NCI-H2107 treated with DMSO at 0.1 percent for 48 hours (cell line): ENCODE results near the gene PEPD.

Experiments
- DNase-seq: peaks from one replicate; lab custom pipeline; 2025; ENCODE audit not compliant: unreplicated experiment; lab: John Stamatoyannopoulos, UW

PEPD gene

DNA sequence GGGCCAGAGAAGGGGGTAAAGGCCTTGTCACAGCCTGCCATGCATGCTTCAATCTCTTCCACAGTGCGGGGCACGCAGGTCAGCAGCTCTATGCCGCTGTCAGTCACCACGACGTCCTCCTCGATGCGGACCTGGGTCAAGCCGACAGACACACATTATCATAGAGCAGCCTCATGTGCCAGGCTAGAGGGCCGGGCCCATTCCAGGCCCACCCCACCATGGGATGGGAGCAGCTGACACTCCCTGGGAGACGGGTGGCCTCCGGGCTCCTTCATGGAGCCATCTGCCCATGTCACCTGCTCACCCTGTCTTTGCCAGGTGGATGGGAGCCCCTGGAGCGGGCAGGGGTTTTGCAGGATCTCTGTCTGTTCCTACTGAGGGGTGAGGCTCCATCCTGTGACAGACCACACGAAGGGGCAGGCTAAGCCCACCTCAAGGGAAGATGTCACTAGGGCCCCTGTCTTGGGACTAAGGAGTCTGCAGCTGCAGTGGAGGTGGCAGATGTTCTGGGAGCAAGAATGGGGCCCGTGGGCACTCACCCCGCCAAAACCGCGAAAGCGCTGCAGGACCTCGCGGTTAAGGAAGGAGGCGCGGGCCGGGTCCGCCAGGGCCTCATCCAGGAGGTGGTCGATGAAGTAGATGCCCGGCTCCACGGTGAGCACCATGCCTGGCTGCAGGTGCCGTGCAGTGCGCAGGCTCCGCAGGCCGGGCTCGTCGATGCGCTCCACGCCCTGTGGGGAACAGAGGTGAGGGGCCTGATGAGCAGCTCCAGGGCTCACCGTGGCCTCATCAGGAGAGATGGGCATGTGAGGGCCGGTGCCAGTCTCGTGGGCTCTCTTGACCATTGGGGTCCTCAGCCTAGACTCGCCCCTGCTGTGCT, 134.0 kb downstream of the PEPD start:
- DNase-seq, result no peak

DNA sequence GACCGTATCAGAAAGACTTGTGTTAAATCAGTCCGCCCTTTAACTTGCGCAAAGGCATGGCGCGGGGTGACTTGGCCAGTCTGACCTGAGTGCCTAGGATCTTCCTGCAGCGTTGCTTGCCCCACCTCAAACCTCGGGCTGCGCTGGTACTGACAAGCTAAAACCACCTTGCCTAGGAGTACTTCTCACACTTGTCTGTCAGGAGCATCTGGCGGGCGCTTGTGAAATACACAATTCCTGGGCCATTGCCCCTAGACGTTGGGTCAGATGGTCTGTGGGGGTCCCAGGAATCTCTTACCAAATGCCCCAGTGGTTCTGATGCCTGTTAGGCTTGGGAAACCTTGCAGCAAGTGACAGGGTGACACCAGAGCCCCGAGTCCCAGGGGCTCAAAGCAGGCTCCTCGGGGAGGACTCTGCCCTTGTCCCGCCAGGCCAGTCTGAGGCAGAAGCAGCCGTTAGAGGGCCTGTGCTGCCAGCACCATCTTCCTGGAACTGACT, 135.2 kb downstream of the PEPD start:
- no peak for DNase-seq

DNA sequence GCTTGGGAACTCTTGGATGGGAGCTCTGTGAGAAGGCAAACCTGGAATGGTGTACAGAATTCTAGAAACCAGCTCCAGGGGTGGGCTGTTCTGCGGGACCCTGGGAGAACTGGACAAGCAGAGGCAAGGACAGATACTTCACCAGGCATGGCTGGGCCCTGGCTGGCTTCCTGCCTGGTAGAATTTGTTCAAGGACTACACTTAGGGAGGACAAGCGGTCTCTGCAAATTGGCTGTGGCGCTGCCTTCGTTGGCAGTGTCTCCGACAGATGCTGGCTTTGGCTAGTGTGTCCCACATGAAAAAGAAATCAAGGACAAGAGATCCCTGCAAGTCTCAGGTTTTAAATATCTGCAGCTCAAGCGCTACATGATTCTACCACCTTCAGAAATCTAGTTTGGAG, 135.6 kb downstream of the PEPD start:
- no peak for DNase-seq

DNA sequence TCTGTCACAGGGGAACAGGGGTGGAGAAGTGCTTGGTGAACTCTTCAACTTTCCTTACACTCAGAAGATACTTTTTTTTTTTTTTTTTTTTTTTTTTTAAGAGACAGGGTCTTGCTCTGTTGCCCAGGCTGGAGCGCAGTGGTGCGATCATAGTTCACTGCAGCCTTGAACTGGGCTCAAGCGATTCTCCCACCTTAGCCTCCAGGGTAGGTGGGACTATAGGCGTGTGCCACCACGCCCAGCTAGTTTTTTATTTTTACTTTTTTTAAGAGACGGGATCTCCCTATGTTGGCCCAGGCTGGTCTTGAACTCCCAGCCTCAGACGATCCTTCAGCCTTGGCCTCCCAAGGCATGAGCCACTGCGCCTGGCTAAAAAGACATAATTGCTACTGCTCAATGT, 136.6 kb downstream of the PEPD start:
- no peak for DNase-seq

DNA sequence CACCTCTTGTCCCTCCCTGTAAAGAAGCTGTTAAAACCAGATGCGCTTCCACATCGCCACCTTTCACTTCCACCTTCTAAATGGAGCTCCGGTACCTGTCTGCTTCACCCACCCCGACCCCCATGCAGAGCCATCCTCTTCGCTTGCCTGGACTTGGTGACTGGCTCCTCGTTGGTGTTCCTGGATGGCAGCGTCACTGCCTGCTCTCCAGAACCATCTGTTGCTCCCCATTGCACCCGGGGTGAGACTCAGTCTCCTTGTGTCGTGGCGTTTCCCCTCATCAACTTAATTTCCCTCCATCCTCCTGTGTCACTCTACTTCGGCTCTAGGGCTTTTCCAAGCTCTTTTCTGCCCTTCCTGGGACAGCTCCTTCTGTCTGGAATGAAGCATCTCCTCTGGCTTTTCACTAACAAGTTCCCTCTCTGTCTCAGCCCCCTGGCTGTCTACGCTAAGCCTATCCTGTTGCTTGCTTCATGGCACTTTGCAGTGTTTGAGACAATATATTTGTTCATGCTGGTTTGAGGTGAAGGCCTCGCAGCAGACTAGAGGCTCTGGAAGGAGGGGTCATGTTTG, 137.8 kb downstream of the PEPD start:
- DNase-seq, result no peak

DNA sequence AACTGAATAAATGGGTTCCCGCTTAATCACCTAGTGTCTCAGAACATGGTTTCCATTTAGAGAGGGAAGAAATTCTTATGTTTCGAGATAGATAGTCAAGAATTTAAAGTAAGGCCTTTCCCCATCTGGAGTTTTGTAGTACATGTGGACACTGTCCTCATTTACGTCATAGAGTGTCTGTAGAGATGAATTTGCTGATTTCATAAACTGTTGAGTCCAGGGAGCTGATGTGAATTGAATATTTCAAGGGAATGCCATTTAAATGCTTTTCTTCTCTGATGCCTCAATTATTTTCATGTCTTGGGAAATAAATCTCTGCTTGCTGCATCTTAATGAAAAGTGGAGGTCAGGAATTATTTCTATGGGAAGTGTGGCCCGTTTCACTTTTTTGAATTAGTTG, 138.6 kb downstream of the PEPD start:
- no peak for DNase-seq

DNA sequence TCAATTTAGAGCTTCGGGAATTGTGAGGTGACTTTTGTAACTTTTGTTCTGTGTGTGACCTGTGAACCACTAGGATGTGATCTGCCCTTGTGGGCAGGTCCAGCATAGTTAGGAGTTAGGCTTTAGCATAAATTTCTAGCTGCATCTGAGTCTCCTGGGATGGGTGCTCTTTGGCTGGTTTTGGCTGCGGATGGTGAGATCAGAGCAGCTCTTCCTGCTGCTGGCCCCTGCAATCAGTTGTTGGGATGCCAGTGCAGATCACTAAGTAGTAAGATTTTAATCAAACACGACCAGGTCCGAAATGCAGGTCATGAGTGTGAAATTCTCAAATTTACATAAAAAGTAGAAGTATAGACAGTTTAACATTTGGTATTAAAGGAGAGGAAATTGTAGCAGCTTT, 139.6 kb downstream of the PEPD start:
- no peak for DNase-seq

DNA sequence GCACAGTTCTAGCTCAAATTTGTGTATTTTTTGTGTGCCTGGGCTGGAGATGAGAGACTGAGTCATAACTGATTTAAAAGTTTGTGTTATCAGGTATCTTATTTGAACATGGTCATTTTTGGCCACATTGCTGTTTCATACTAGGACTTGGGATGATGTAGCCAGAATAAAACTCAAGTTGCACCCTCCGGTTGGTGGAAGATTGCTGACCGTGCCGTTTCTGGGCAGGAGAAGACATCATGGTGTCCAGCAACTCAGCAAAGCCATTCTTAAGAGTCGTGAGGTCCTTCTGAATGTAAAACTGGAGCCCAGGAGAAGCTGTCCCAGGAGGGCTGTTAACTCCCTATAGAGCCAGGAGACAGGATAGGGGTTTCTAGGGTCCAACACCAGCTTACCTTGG, 140.5 kb downstream of the PEPD start:
- no peak for DNase-seq

DNA sequence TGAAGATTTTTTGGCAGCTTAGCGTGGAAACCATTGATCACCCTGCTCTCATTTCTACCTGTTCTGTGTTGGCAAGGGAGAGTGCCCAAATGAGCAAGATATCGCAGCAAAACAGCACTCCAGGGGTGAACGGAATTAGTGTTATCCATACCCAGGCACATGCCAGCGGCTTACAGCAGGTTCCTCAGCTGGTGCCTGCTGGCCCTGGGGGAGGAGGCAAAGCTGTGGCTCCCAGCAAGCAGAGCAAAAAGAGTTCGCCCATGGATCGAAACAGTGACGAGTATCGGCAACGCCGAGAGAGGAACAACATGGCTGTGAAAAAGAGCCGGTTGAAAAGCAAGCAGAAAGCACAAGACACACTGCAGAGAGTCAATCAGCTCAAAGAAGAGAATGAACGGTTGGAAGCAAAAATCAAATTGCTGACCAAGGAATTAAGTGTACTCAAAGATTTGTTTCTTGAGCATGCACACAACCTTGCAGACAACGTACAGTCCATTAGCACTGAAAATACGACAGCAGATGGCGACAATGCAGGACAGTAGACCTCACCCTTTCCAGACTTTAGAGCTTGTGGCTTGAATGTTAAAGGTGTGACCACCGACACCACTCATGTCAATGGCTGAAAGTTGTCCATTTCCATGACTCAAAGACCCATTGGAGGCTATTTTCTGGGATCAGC, 142.3 kb downstream of the PEPD start:
- no peak for DNase-seq

DNA sequence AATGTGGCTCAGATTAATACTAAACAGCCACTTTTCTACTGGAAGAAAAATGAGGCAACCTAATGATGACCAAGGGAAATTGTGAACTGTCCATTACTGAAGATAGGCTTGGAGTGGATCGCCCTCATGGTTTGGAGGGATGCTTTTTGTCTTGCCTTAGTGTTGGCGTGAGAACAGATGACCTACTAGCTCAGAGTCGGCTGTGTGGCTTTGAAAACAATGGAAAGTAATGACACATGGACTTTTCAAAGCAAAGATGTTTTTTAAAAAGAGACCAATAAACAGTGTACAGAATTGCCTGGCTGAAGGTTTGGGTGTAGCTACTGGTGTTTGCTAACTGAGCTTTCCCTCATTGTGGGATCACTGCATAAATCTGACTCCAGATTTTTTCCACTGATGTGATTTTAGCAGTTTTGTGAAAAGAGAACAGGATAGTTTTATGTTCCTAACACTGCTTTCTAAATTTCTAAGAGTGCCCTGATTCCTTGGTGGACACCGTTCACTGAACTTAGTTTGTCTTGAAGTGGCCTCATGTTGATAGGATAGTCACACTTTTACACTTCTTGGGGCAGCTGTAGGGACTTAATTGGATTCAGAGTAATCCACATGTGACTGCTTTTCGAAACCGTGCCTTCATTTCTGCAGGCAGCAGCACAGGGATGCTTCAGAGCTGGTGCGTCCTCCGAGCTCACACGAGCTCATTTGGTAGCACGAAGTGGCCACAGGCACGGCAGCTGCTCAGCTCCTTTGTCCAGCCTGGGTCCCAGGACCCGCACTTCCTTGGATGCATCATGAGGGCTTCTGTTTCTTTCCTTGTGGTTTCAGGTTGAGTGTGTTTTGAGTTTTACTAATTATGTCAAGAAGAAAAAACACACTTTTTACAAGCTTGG, 143.8 kb downstream of the PEPD start:
- DNase-seq, result no peak

DNA sequence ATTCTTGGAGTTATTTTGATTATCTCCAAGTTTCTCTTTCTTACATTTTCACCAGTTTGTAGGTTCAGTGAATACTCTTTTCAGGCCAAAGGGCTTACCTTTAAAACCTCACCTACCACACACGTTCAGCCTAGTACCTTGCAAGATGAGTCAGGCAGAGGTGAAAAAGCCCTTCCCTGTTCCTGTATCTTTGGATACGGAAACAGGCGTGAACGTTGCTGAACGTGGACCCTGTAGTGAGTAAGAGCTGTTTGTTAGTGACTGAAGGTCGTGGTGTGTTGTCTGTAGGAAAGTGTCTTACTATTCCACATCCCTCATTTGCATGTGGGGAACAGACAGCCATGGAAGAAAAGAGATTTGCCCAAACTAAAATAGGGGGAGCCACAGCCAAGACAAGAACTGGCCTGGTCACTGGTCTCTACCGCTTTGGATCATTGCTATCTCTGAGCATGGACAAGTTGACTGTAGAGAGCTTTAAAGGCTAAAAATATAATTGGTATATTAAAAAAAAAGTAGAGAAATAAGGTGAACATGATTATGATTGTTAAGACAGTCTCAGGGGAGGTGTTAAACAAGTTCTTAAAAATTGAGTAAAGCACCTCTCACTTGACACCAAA, 144.5 kb downstream of the PEPD start:
- DNase-seq, result no peak

DNA sequence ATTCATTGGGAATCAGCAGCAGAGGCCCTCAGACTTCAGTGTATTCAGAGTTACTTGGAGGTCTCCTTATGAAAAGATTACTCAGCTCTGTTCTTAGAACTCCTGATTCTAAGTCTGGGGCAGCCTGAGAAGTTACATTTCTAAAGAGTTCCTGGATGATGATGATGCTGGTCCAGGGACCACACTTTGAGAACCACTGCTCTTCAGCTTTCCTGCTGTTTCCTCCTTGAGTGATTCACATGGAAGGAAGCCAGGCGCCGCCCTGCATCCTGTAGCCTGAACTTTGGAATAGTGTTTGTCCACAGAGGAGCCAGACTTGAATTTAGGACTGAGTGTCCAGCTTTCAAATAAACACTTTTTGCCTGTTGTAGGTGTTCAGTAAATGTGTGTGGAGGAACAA, 145.2 kb downstream of the PEPD start:
- DNase-seq, result no peak

DNA sequence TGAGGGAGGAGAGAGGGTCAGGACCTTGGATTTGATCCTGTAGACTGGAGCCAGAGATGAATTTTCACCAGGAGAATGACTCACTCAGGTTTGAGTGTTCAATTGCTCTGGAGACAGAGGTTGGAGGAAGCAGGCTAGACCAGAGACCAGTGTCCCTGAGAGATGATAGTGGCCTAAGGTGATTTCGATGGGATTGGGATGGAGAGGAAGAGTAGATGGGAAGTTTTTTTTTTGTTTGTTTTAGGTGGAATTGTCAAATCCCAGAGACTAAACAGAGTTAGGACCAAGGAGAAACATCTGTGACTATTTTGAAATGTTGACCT, 145.8 kb downstream of the PEPD start:
- DNase-seq, result no peak

DNA sequence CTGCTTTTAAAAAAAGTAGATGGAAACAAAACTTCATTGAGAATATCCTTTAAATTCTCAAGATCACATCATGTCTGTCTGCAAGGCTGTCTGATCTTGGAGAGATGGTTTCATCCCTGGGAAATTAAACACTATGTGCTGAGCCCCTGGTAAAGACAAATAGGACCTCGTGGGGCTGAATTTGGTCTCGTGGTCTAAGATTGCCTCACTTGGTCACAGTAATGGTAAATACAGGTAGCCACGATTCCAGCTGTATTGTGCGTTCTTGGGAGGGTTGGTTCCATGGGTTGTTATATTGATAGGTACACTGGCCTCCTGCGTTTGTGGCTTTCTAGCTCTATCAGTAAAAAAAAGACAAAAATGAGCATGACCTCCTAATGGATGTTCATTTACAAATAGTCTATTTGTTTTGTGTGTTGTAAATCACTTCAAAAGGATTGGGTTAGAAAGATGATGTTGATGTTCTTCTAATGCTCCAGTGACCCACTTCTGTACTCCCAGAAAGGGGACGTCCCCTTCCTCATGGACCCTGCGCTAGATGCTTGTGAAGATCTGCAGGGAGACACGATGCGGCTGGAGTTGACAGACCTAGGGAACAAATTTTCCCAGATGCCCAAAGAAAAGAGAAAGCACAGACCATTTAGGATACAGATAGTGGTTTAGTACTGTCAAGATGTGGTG, 146.3 kb downstream of the PEPD start:
- no peak for DNase-seq

DNA sequence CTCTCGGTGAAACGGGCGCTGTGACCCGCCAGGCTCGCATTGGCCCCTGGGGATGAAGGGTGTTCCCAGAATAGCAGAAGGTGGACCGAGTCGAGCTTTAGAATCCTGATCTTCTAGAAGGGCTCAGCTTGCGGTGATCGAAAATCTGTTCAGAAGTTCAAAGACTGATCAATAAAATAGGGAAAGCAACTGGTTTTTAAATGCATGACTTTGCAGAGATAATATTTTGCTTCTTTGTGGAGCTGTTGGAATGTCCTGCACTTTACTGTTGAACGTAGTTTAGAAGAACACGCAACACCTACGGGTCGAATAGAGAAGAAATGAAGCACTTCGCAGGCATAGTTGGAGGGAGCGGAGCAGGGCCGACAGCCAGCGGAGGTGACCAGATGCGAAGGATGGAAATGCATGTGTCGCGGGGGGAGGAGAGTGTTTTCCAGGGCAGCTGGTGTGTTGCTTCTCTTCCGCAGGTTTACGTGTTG, 147.3 kb downstream of the PEPD start:
- peak; percentile 7 for DNase-seq

DNA sequence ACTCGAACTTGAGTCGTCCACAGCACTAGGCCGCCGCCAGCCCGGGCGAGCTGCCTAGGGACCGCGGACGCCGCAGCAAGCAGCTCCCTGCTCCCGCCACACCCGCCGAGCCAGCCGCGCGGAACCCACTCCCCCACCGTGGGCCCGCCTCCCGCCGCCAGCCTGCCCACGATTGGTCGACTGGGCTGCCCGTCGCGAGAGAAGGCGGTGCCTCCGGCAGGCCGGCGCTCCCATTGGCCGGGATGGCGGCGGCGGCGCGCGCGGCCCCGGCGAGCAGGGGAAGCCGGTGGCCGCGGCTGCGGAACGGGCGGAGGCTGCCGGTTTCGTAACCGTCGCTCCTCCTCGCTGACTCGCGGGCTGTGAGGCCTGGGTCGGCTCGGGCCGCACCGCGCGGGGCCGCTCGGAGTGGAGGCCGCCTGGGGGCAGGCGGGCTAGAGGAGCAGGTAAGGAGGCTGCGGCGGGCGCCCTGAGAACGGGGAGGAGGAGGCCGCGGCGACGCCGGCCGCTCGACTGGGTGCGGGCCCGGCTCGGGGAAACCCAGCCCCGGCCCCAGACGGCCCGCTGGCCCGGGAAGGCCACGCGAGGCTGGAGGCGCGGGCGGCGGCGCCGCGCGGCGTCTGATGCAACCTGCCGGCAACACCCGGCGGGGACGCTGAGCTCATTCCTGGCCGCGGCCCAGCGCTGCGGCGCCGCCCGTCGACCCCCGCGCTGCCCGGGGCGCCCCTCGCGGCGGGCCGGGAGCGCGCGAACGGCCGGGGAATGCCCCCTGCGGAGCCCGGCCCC, 147.9 kb downstream of the PEPD start, which contains the start of gene CEBPG:
Gene CEBPG, plus strand, starts transcription at position 257 of the 783 bp plus-strand sequence. CDS start 5,531 bp downstream, outside the sequence.
- DNase-seq, result peak; percentile 54

DNA sequence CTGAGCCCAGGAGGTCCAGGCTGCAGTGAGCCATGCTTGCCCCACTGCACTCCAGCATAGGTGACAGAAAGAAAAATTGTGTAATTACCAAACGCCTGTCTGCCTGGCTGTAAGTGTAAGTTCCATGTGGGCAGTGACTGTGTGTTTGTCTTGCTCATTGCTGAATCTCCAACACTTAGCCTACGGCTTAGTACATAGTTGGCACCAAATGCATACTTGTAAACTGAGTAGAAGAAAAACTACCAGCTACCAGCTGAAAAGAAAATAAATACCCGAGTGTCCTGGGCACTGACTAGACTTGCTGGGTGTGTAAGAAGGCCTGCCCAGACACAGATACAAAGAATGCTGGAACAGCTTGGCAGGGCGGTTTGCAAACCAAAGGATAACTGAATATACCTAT, 150.8 kb downstream of the PEPD start:
- no peak for DNase-seq

DNA sequence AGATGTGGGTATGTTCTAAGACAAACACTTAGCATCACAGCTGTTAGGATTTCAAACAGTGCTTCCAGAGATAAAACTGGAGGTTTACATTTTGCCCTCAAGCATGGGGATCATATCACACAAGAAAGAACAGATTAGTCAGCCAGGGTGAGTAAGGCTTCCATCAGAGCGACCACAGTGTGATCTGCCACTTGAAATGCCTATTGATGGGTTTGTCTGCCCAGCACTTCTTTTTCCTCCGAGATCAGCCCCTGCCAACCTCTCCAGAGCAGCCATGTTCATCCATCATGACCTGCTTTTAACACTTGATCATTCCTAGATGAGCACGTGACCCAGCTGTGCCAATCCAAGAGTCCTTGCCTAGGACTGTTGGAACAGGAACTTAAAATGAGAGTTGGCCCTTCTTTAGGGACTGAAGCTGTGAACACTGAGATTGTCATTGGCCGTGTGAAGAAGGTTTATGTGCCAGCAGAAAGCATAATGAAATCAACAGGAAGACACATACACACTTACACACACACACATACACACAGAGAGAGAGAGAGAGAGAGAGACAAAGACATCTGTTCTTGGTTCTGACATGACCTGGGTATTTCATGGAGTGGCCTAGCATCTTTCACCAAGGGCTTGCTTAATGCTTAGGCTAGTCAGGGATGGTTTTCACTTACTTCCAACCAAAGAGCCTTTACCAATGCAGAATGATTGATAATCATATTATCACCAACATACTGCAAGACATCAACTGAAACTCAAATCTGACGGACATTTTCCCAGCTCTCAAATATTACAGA, 153.3 kb downstream of the PEPD start:
- DNase-seq, result no peak
